Measurements from ENCODE around the gene HECTD2. TPM values are rescaled to one million over a fixed set of nuclear protein-coding genes. Genes with fewer than 3 reads are reported as not detected.
"Not testable (repeated sequence)": the region's sequence is repeated elsewhere in the genome, so short reads cannot be mapped to it uniquely, and the experiment has no call there.

Gene HECTD2
- total RNA-seq, 4 donors from 2014 or later = 4.2 to 7.1 (median 6.2) TPM

- no peak for TF ChIP-seq POLR2A (IDR thresholded peaks at IDR 0.05)
- TF ChIP-seq, protein P1, sequence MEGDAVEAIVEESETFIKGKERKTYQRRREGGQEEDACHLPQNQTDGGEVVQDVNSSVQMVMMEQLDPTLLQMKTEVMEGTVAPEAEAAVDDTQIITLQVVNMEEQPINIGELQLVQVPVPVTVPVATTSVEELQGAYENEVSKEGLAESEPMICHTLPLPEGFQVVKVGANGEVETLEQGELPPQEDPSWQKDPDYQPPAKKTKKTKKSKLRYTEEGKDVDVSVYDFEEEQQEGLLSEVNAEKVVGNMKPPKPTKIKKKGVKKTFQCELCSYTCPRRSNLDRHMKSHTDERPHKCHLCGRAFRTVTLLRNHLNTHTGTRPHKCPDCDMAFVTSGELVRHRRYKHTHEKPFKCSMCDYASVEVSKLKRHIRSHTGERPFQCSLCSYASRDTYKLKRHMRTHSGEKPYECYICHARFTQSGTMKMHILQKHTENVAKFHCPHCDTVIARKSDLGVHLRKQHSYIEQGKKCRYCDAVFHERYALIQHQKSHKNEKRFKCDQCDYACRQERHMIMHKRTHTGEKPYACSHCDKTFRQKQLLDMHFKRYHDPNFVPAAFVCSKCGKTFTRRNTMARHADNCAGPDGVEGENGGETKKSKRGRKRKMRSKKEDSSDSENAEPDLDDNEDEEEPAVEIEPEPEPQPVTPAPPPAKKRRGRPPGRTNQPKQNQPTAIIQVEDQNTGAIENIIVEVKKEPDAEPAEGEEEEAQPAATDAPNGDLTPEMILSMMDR (IDR thresholded peaks at IDR 0.05) = no peak
- H3K4me3 ChIP-seq (ENCODE audit: low read depth, poor library complexity, severe bottlenecking) = no peak overlapping the region
- 21 to 31% methylated on average over 1 of the region's 1 CpG for WGBS, 2 donors
- DNase-seq (ENCODE audit: low spot score in 2 of 2) = peak in 1 of 2 donors; percentile 62
- intact Hi-C loops (cut with DNase I; ENCODE audit: low total_unique reads) = no loop called here
Measured at GRCh38 chr10:91520661-91521060, 110.5 kb downstream of the HECTD2 start.

GRCh38 chr10:91521439-91521838 is 111.3 kb downstream of the HECTD2 start:
- WGBS, 2 donors = 76 to 82% methylated on average over 1 of the region's 1 CpG
- DNase-seq (ENCODE audit: low spot score in 2 of 2) = no peak
- H3K4me3 ChIP-seq (ENCODE audit: low read depth, poor library complexity, severe bottlenecking) = no peak overlapping the region
- TF ChIP-seq POLR2A (IDR thresholded peaks at IDR 0.05) = no peak
- TF ChIP-seq, protein P1 (IDR thresholded peaks at IDR 0.05) = no peak
- intact Hi-C loops (cut with DNase I; ENCODE audit: low total_unique reads) = no loop called here

DNA sequence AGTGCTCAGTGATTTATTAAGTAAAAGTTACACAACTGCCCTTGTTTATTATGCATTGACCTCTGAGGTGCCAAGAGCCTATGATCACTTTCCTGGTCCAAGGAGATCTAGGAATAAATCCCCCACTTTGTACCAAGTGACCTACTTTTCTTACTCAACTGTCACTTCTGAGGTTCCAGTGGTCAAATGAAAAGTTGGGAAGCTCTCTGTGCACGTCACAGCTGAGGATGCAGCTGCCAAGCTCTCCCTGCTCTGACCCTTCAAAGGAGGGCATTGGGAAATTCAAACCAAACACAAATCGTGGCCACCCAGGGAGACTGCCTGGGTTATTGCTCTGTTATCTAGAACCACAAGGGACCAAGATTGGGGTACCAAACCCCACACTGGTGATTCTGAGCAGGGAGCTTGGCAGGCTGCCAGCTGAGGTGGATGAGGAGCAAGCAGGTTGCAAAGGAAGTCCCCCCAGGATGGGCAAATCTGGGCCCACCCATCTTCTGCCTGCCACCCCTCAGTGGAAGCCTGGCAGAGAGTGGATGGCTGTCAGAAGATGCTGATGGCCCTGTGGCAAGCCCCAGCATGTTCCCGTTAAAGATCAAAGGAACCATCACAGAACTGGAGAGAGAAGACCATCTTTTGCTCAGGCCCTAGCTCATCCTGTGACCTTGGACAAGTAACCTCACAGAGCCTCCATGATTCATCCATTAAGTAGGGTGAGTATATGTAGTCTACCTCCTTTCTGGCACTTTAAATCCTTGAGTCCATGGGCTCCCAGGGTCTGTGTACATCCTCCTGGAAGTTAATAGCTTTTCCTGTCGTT is 116.0 kb downstream of the HECTD2 start:
- 73 to 76% methylated on average over 4 of the region's 4 CpGs for WGBS, 2 donors
- intact Hi-C loops (cut with DNase I; ENCODE audit: low total_unique reads) = no loop called here
- TF ChIP-seq POLR2A (IDR thresholded peaks at IDR 0.05) = no peak
- TF ChIP-seq, protein P1 (IDR thresholded peaks at IDR 0.05) = no peak
- DNase-seq (ENCODE audit: low spot score in 2 of 2) = no peak
- H3K4me3 ChIP-seq (ENCODE audit: low read depth, poor library complexity, severe bottlenecking) = no peak overlapping the region

DNA sequence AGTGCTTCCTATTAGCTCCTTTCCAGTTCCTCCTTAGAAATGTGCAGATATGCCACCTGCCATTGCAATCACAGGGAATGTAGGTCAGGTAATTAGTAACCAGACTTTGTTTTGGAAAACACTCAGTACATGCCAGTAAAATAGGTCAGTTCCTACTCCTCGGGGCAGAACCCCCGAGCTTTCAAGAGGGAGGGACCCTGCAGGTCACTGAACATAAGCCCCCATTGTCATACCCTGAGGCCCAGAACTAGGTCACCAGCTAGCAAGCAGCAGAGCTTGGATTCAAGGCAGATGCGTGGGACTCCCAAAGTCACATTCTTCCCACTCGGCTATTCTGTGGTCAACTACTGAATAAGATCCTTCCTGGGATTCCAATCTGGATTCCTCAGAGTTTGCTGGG is 117.9 kb downstream of the HECTD2 start:
- no peak for TF ChIP-seq POLR2A (IDR thresholded peaks at IDR 0.05)
- TF ChIP-seq, protein P1 (IDR thresholded peaks at IDR 0.05) = no peak
- DNase-seq (ENCODE audit: low spot score in 2 of 2) = no peak
- 74 to 79% methylated on average over 4 of the region's 4 CpGs for WGBS, 2 donors
- intact Hi-C loops (cut with DNase I; ENCODE audit: low total_unique reads) = no loop called here
- H3K4me3 ChIP-seq (ENCODE audit: low read depth, poor library complexity, severe bottlenecking) = no peak overlapping the region

- TF ChIP-seq, protein P1 (IDR thresholded peaks at IDR 0.05) = no peak
- TF ChIP-seq POLR2A (IDR thresholded peaks at IDR 0.05) = no peak
- intact Hi-C loops (cut with DNase I; ENCODE audit: low total_unique reads) = no loop called here
- DNase-seq (ENCODE audit: low spot score in 2 of 2) = no peak
- 79 to 83% methylated on average over 1 of the region's 1 CpG for WGBS, 2 donors
- H3K4me3 ChIP-seq (ENCODE audit: low read depth, poor library complexity, severe bottlenecking) = no peak overlapping the region
Measured at GRCh38 chr10:91528768-91529167, 118.6 kb downstream of the HECTD2 start.

- DNase-seq (ENCODE audit: low spot score in 2 of 2); intact Hi-C loops (cut with DNase I; ENCODE audit: low total_unique reads); H3K4me3 ChIP-seq (ENCODE audit: low read depth, poor library complexity, severe bottlenecking): not testable (repeated sequence)
- no CpG with 5 or more reads among the region's 1 CpG for WGBS, 2 donors
Measured at GRCh38 chr10:91534789-91535188, 124.6 kb downstream of the HECTD2 start.

Measured in lower leg skin (tissue), 4 donors.